ENCODE results near the gene PHLPP1.

PHLPP1 gene

DNA sequence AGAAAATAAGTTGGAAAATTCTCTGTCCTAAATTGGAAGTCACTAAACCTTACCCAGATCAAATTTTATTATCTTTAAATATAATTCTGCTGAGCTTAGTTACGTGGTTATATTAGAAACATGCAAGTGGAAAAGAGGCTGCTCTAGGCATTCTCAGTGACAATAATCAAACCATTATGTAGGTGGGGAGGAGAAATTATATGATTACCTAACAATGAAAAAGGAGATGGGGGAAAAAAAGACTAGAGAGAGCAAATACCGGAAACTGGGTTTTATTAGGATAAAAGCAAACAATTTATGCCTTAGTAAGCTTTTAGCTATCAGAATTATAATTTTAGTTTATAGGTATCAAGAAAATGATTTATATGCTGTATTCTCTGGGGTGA is 53.2 kb downstream of the PHLPP1 start:
- in situ Hi-C loops (cut with MboI; ENCODE audit: low sequenced_read_pairs, unreplicated experiment), result no loop called here
- TF ChIP-seq CTCF (IDR thresholded peaks at IDR 0.05; ENCODE audit: borderline replicate concordance, control extremely low read depth, extremely low read depth, insufficient read depth, missing control alignments), result no peak
- DNase-seq (ENCODE audit: low spot score), result no peak

DNA sequence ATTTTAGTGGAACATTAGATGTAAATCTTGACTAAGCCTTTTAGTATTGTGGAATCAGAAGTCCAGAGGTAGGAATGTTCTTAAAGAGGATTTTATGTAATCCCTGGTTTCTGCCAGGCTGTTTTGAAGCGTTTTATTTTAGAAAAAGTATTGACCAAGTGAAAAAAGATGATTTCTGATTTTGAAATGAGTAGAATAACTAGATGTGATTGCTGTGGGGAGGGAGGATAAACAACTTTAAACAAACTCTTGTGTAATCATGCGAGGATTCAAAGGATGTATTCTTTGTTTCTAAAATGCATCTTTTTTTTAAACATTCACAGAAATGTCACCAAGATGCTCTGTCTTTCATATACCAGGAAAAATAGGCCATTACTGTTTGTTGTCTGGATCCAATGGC is 53.9 kb downstream of the PHLPP1 start:
- in situ Hi-C loops (cut with MboI; ENCODE audit: low sequenced_read_pairs, unreplicated experiment), result no loop called here
- TF ChIP-seq CTCF (IDR thresholded peaks at IDR 0.05; ENCODE audit: borderline replicate concordance, control extremely low read depth, extremely low read depth, insufficient read depth, missing control alignments), result no peak
- no peak for DNase-seq (ENCODE audit: low spot score)

DNA sequence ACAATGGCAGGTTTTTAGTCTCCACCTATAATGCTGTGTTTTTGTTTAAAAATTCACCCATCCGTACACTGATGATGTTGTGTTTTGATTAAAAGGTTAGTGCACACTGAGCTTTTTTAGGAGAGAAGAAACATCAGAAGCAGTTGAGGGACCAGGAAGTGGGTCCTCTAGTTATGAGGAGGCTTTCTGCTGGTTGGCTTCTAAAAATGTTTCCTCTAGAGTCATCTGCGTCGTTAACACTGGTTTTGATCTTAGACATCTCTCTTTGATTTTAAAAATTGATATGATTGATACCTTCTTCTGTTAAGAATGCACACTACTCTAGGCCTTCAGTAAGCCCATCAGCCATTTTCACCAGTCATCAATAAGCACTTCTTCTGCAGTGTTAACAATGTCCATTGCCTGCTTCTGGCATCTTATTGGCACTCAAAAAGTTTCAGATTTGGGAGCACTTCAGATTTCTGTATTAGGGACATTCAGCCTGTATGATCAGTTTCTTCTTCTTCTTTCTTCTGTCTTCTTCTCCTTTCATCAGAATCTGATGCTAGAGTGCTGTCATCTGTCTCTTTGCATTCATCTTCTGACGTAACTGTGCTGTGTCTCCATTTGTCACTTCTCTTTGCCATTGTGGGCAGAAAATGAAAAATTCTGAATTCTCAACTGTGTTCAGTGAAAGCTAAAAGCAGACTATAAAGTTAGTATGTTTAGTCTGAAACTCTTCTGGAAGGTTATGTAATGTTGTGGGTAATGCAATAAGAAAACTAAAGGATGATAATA is 56.3 kb downstream of the PHLPP1 start:
- DNase-seq (ENCODE audit: low spot score), result peak; percentile 34
- no peak for TF ChIP-seq CTCF (IDR thresholded peaks at IDR 0.05; ENCODE audit: borderline replicate concordance, control extremely low read depth, extremely low read depth, insufficient read depth, missing control alignments)
- in situ Hi-C loops (cut with MboI; ENCODE audit: low sequenced_read_pairs, unreplicated experiment), result no loop called here

GRCh38 chr18:62772860-62773584 is 57.7 kb downstream of the PHLPP1 start:
- no peak for DNase-seq (ENCODE audit: low spot score)
- in situ Hi-C loops (cut with MboI; ENCODE audit: low sequenced_read_pairs, unreplicated experiment), result no loop called here
- no peak for TF ChIP-seq CTCF (IDR thresholded peaks at IDR 0.05; ENCODE audit: borderline replicate concordance, control extremely low read depth, extremely low read depth, insufficient read depth, missing control alignments)

DNA sequence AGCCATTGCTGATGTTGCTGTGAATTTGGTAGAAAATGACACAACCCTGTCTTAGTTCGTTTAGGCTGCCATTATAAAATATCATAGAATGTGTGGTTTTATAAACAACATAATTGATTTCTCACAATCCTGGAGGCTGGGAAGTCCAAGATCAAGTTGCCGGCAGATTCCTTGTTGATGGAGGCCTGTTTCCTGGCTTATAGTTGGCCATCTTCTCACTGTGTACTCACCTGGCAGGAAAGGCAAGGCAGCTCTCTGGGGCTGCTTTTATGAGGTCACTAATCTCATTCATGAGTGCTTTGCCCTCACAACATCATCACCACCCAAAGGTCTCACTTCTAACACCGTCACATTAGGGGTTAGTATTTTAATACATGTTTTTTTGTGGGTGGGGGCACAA is 58.4 kb downstream of the PHLPP1 start:
- no peak for TF ChIP-seq CTCF (IDR thresholded peaks at IDR 0.05; ENCODE audit: borderline replicate concordance, control extremely low read depth, extremely low read depth, insufficient read depth, missing control alignments)
- DNase-seq (ENCODE audit: low spot score), result no peak
- in situ Hi-C loops (cut with MboI; ENCODE audit: low sequenced_read_pairs, unreplicated experiment), result no loop called here

GRCh38 chr18:62776024-62776570 is 60.8 kb downstream of the PHLPP1 start:
- DNase-seq (ENCODE audit: low spot score), result no peak
- in situ Hi-C loops (cut with MboI; ENCODE audit: low sequenced_read_pairs, unreplicated experiment), result no loop called here
- no peak for TF ChIP-seq CTCF (IDR thresholded peaks at IDR 0.05; ENCODE audit: borderline replicate concordance, control extremely low read depth, extremely low read depth, insufficient read depth, missing control alignments)

Data from GM13976 (cell line).